H9 (cell line): ENCODE measurements around the gene RFPL1. TPM values are rescaled to one million over a fixed set of nuclear protein-coding genes. Genes with fewer than 3 reads are reported as not detected.

Experiments used
- DNase-seq: peaks from one replicate; pipeline ENCODE4 v3.0.0-alpha.2; 2017
- H2AFZ ChIP-seq: one replicate; pipeline ENCODE4 v1.6.1; 2013; ENCODE audit warnings: mild to moderate bottlenecking, low read length, control low read depth, moderate library complexity
- H2AK5ac ChIP-seq: 2 replicates; pipeline ENCODE4 v1.6.1; 2013; ENCODE audit warnings: low read length, control low read depth, mixed read lengths; ENCODE audit not compliant: insufficient read length
- H2BK120ac ChIP-seq: one replicate; pipeline ENCODE4 v1.6.1; 2013; ENCODE audit warnings: low read depth, mild to moderate bottlenecking, low read length, control low read depth, inconsistent platforms; ENCODE audit not compliant: poor library complexity, severe bottlenecking
- H2BK12ac ChIP-seq: 2 replicates; pipeline ENCODE4 v1.6.1; 2013; ENCODE audit warnings: low read length, control low read depth, mixed read lengths, low read depth; ENCODE audit not compliant: insufficient read length
- H2BK15ac ChIP-seq: 2 replicates; pipeline ENCODE4 v1.6.1; 2013; ENCODE audit warnings: low read depth, low read length, control low read depth
- H2BK20ac ChIP-seq: one replicate; pipeline ENCODE4 v1.6.1; 2013; ENCODE audit warnings: low read depth, mild to moderate bottlenecking, low read length, control low read depth, inconsistent platforms; ENCODE audit not compliant: poor library complexity, severe bottlenecking
- H2BK5ac ChIP-seq: 2 replicates; pipeline ENCODE4 v1.6.1; 2013; ENCODE audit warnings: low read length, control low read depth, mixed read lengths; ENCODE audit not compliant: insufficient read length
- H3K14ac ChIP-seq: 2 replicates; pipeline ENCODE4 v1.6.1; 2013; ENCODE audit warnings: low read length, control low read depth; ENCODE audit not compliant: insufficient read depth
- H3K18ac ChIP-seq: 2 replicates; pipeline ENCODE4 v1.6.1; 2013; ENCODE audit warnings: low read depth, mild to moderate bottlenecking, mixed read lengths, low read length, control low read depth; ENCODE audit not compliant: insufficient read length
- H3K23ac ChIP-seq: 2 replicates; pipeline ENCODE4 v1.6.1; 2013; ENCODE audit warnings: low read length, control low read depth, mixed read lengths, low read depth; ENCODE audit not compliant: insufficient read length
- H3K23me2 ChIP-seq: 2 replicates; pipeline ENCODE4 v1.6.1; 2013; ENCODE audit warnings: low read depth, mild to moderate bottlenecking, mixed read lengths, low read length, control low read depth; ENCODE audit not compliant: insufficient read length, poor library complexity, severe bottlenecking
- H3K27ac ChIP-seq: 2 replicates; pipeline ENCODE4 v1.5.1; 2013; ENCODE audit warnings: low read length, control low read depth, mixed read lengths, low read depth; ENCODE audit not compliant: insufficient read length
- H3K27me3 ChIP-seq: 2 replicates; pipeline ENCODE4 v1.6.1; 2013; ENCODE audit warnings: low read length, control low read depth, inconsistent platforms; ENCODE audit not compliant: insufficient read depth
- H3K4ac ChIP-seq: 2 replicates; pipeline ENCODE4 v1.6.1; 2013; ENCODE audit warnings: low read depth, mild to moderate bottlenecking, control low read depth, inconsistent platforms, low read length, moderate library complexity
- H3K4me1 ChIP-seq: 2 replicates; pipeline ENCODE4 v1.6.1; 2013; ENCODE audit warnings: low read length, control low read depth, inconsistent platforms; ENCODE audit not compliant: insufficient read depth
- H3K4me2 ChIP-seq: 2 replicates; pipeline ENCODE4 v1.6.1; 2013; ENCODE audit warnings: low read length, control low read depth, mixed read lengths; ENCODE audit not compliant: insufficient read length, insufficient read depth
- H3K56ac ChIP-seq: 2 replicates; pipeline ENCODE4 v1.6.1; 2013; ENCODE audit warnings: low read depth, mild to moderate bottlenecking, mixed read lengths, low read length, control low read depth; ENCODE audit not compliant: insufficient read length
- H3K79me1 ChIP-seq: 2 replicates; pipeline ENCODE4 v1.6.1; 2013; ENCODE audit warnings: low read depth, mild to moderate bottlenecking, moderate library complexity, low read length, control low read depth, inconsistent platforms; ENCODE audit not compliant: insufficient read depth, poor library complexity, severe bottlenecking
- H3K79me2 ChIP-seq: 2 replicates; pipeline ENCODE4 v1.6.1; 2013; ENCODE audit warnings: low read length, control low read depth, inconsistent platforms; ENCODE audit not compliant: insufficient read depth
- H3K9ac ChIP-seq: 2 replicates; pipeline ENCODE4 v1.6.1; 2013; ENCODE audit warnings: low read length, control low read depth, mixed read lengths; ENCODE audit not compliant: insufficient read length; ENCODE audit errors: extremely low read depth
- H3K9me3 ChIP-seq: one replicate; pipeline ENCODE4 v1.6.1; 2013; ENCODE audit warnings: low read depth, low read length, inconsistent platforms; ENCODE audit not compliant: control insufficient read depth
- H3T11ph ChIP-seq: one replicate; pipeline ENCODE4 v1.6.1; 2013; ENCODE audit warnings: mild to moderate bottlenecking, low read length, control low read depth, inconsistent platforms
- H4K20me1 ChIP-seq: one replicate; pipeline ENCODE4 v1.6.1; 2013; ENCODE audit not compliant: control insufficient read depth, insufficient read length, insufficient read depth
- H4K5ac ChIP-seq: 2 replicates; pipeline ENCODE4 v1.6.1; 2013; ENCODE audit warnings: low read depth, mild to moderate bottlenecking, mixed read lengths, low read length, control low read depth; ENCODE audit not compliant: insufficient read length
- H4K8ac ChIP-seq: replicated peaks from 2 replicates; pipeline ENCODE4 v1.6.1; 2013; ENCODE audit warnings: low read length, control low read depth, mixed read lengths, low read depth; ENCODE audit not compliant: insufficient read length
- H4K91ac ChIP-seq: 2 replicates; pipeline ENCODE4 v1.6.1; 2013; ENCODE audit warnings: low read depth, mild to moderate bottlenecking, moderate library complexity, mixed read lengths, low read length, control low read depth; ENCODE audit not compliant: insufficient read length
- H3K27ac Mint-ChIP-seq, 3 experiments: 2 replicates in 2 of 3; 3 replicates in 1 of 3; pipeline ENCODE4 v1.8.0; 2020 to 2021; ENCODE audit warnings: mixed read lengths in 3 of 3, mild to moderate bottlenecking in 1 of 3, moderate library complexity in 1 of 3
- H3K27me3 Mint-ChIP-seq: 2 replicates; pipeline ENCODE4 v1.8.0; 2021; ENCODE audit warnings: low read depth, mild to moderate bottlenecking, moderate library complexity, mixed read lengths
- H3K36me3 Mint-ChIP-seq, 3 experiments: 2 replicates in 2 of 3; 3 replicates in 1 of 3; pipeline ENCODE4 v1.8.0; 2020 to 2021; ENCODE audit warnings: low read depth in 3 of 3, mixed read lengths in 3 of 3; ENCODE audit not compliant: insufficient read depth in 1 of 3
- H3K4me1 Mint-ChIP-seq, 2 experiments: 2 replicates each; pipeline ENCODE4 v1.8.0; 2020; ENCODE audit warnings: mixed read lengths in 2 of 2
- H3K4me3 Mint-ChIP-seq, 2 experiments: 2 replicates in 1 of 2; 3 replicates in 1 of 2; pipeline ENCODE4 v1.8.0; 2020 to 2021; ENCODE audit warnings: mild to moderate bottlenecking in 2 of 2, mixed read lengths in 2 of 2, moderate library complexity in 1 of 2
- H3K9me3 Mint-ChIP-seq, 2 experiments: 2 replicates in 1 of 2; 3 replicates in 1 of 2; pipeline ENCODE4 v1.8.0; 2020; ENCODE audit warnings: mild to moderate bottlenecking in 2 of 2, mixed read lengths in 2 of 2, moderate library complexity in 1 of 2
- CTCF ChIP-seq: fragments of 200-600 bp; sonication (generic); conservative IDR thresholded peaks from 3 replicates; pipeline ENCODE4 v1.8.0; 2021; ENCODE audit warnings: antibody characterized with exemption, mild to moderate bottlenecking
- WGBS: extraction: QIAGEN DNeasy Blood & Tissue Kit; methylation state at CpG from one replicate; pipeline ENCODE4 v1.1.7; 2013; ENCODE audit warnings: missing lambda C conversion rate, low lambda C conversion rate, mixed read lengths; ENCODE audit not compliant: insufficient read length; ENCODE audit errors: extremely low coverage; 5-methylcytosine and 5-hydroxymethylcytosine counted together
- total RNA-seq: library from RNA; stranded (reverse); gene quantifications from 2 replicates; pipeline ENCODE4 v1.2.1, GENCODE V29; 2021

Gene RFPL1
- total RNA-seq, 1 experiment from 2014 or later, result not detected

GRCh38 chr22:29397791-29398190, 40.6 kb upstream of the RFPL1 start:
- Histone ChIP-seq H4K8ac (no peak overlapping the region), H3K4me1 (no peaks in the 10 kb centered on the region), H2BK120ac (no peak overlapping the region), H3K4ac (no peak overlapping the region), H3K27ac (no peak overlapping the region), H3K79me2 (no peaks in the 10 kb centered on the region), H3K9ac (no peak overlapping the region), H3T11ph (no peak overlapping the region), H3K14ac (no peak overlapping the region), H2AK5ac (no peak overlapping the region), H2AFZ (no peak overlapping the region), H4K91ac (no peak overlapping the region), H2BK12ac (no peak overlapping the region), H4K5ac (no peak overlapping the region), H3K23me2 (no peaks in the 10 kb centered on the region), H3K9me3 (no peaks in the 10 kb centered on the region), H3K4me2 (no peak overlapping the region), H4K20me1 (no peaks in the 10 kb centered on the region), H2BK20ac (no peak overlapping the region), H3K27me3 (no peaks in the 10 kb centered on the region), H3K56ac (no peak overlapping the region), H2BK15ac (no peak overlapping the region), H3K18ac (no peak overlapping the region), H2BK5ac (no peak overlapping the region), H3K23ac (no peak overlapping the region), H3K79me1 (no peaks in the 10 kb centered on the region)
- no CpG with 5 or more reads among the region's 6 CpGs for WGBS
- Mint-ChIP-seq H3K9me3 (no peaks in the 10 kb centered on the region), H3K4me1 (peaks cover 2 to 3% of the 10 kb centered on the region in 2 experiments; a peak in 1 of 4 replicates), H3K4me3 (no peak overlapping the region), H3K27me3 (peaks cover 7% of the 10 kb centered on the region), H3K27ac (no peak overlapping the region), H3K36me3 (no peaks in the 10 kb centered on the region)
- no peak for TF ChIP-seq CTCF
- DNase-seq, result no peak
